CD4-positive, CD25-positive, alpha-beta regulatory T cell (primary cell): Measurements from ENCODE around the gene CYP4A11. TPM values are rescaled to one million over a fixed set of nuclear protein-coding genes. Genes with fewer than 3 reads are reported as not detected.
A peak's percentile ranks its signal among the peaks of the same experiment; 100 is the strongest.
"Not testable (repeated sequence)": the region's sequence is repeated elsewhere in the genome, so short reads cannot be mapped to it uniquely, and the experiment has no call there.

Source experiments
- ATAC-seq, 2 donors: fragments of 150-1000 bp; cut with Tn5 transposase; one replicate each; pipeline ENCODE4 v1.10.0; 2021; ENCODE audit warnings: low read depth in 2 of 2, moderate number of reproducible peaks in 2 of 2, moderate library complexity in 1 of 2
- DNase-seq, 3 donors: peaks; one replicate each; pipeline versions ENCODE4 v3.0.0 to v3.0.0-alpha.2; 2012 to 2022; ENCODE audit warnings: mixed read lengths in 1 of 3
- H3K27ac ChIP-seq: one replicate; pipeline ENCODE4 v1.7.0; 2013; ENCODE audit warnings: mild to moderate bottlenecking, low read length; ENCODE audit not compliant: insufficient read depth, poor library complexity, severe bottlenecking
- H3K27me3 ChIP-seq: one replicate; pipeline ENCODE4 v1.7.0; 2013; ENCODE audit warnings: low read length; ENCODE audit not compliant: control insufficient read depth, insufficient read depth
- H3K36me3 ChIP-seq: one replicate; pipeline ENCODE4 v1.7.0; 2013; ENCODE audit warnings: mild to moderate bottlenecking, low read length, moderate library complexity; ENCODE audit not compliant: control insufficient read depth, insufficient read depth
- H3K4me1 ChIP-seq: 2 replicates; pipeline ENCODE4 v1.7.0; 2013; ENCODE audit warnings: mild to moderate bottlenecking, low read length; ENCODE audit not compliant: insufficient read depth, control insufficient read depth, poor library complexity, severe bottlenecking
- H3K4me3 ChIP-seq: one replicate; pipeline ENCODE4 v1.7.0; 2013; ENCODE audit warnings: low read depth, mild to moderate bottlenecking, low read length, moderate library complexity
- H3K9me3 ChIP-seq, 2 experiments: 1 replicate in 1 of 2; 2 replicates in 1 of 2; pipeline ENCODE4 v1.7.0; 2013; ENCODE audit warnings: low read length in 2 of 2, mild to moderate bottlenecking in 1 of 2, moderate library complexity in 1 of 2; ENCODE audit not compliant: control insufficient read depth in 2 of 2
- H3K27ac Mint-ChIP-seq, 3 donors: one replicate each; pipeline ENCODE4 v1.8.0; 2020 to 2022; ENCODE audit warnings: mild to moderate bottlenecking in 3 of 3, mixed read lengths in 3 of 3, moderate library complexity in 2 of 3
- H3K27me3 Mint-ChIP-seq: one replicate; pipeline ENCODE4 v1.8.0; 2022; ENCODE audit warnings: mild to moderate bottlenecking, mixed read lengths
- H3K36me3 Mint-ChIP-seq: one replicate; pipeline ENCODE4 v1.8.0; 2020; ENCODE audit warnings: mixed read lengths
- H3K4me1 Mint-ChIP-seq, 4 donors: one replicate each; pipeline ENCODE4 v1.8.0; 2020 to 2022; ENCODE audit warnings: mixed read lengths in 4 of 4, mild to moderate bottlenecking in 1 of 4
- H3K4me3 Mint-ChIP-seq, 4 donors: one replicate each; pipeline ENCODE4 v1.8.0; 2020 to 2022; ENCODE audit warnings: mild to moderate bottlenecking in 4 of 4, mixed read lengths in 4 of 4, moderate library complexity in 3 of 4
- H3K9me3 Mint-ChIP-seq, 7 donors: one replicate each; pipeline ENCODE4 v1.8.0; 2020 to 2022; ENCODE audit warnings: mixed read lengths in 7 of 7, mild to moderate bottlenecking in 3 of 7, moderate library complexity in 2 of 7
- polyA plus RNA-seq, 4 donors: library from polyadenylated mRNA; unstranded; fragments of 300-500 nt; fragmentation: Illumina TruSeq; gene quantifications; one replicate each; pipeline ENCODE4 v1.2.3, GENCODE V29; 2021
- total RNA-seq: library from RNA; stranded (reverse); gene quantifications from one replicate; pipeline ENCODE4 v1.2.3, GENCODE V29; 2022

Gene CYP4A11
- total RNA-seq = not detected
- polyA plus RNA-seq = not detected

GRCh38 chr1:46941135-46941694 lies at the start of gene CYP4A11:
Gene CYP4A11, minus strand, starts transcription at chr1:46941476. Its CDS starts 43 bp downstream, at chr1:46941433.
- H3K9me3 Mint-ChIP-seq = peaks cover 0 to 2% (median 0%) of the 10 kb centered on the region in 7 donors
- H3K27ac ChIP-seq = no peak within 1 kb of the TSS
- no peak for ATAC-seq
- H3K4me1 Mint-ChIP-seq = no peaks in the 10 kb centered on the region
- no peak for DNase-seq
- no peaks in the 10 kb centered on the region for H3K9me3 ChIP-seq
- no peaks in the 10 kb centered on the region for H3K36me3 Mint-ChIP-seq
- no peak within 1 kb of the TSS for H3K4me3 ChIP-seq
- no peak within 1 kb of the TSS for H3K4me3 Mint-ChIP-seq
- H3K36me3 ChIP-seq = no peaks in the 10 kb centered on the region
- H3K27me3 ChIP-seq = no peaks in the 10 kb centered on the region
- no peak within 1 kb of the TSS for H3K27ac Mint-ChIP-seq
- no peaks in the 10 kb centered on the region for H3K27me3 Mint-ChIP-seq
- H3K4me1 ChIP-seq = no peaks in the 10 kb centered on the region

GRCh38 chr1:46990541-46990940 lies 49.3 kb upstream of the CYP4A11 start:
- DNase-seq, H3K4me3 ChIP-seq, ATAC-seq, H3K27me3 Mint-ChIP-seq, H3K4me1 Mint-ChIP-seq, H3K4me3 Mint-ChIP-seq, H3K27me3 ChIP-seq, H3K9me3 ChIP-seq, H3K27ac ChIP-seq, H3K36me3 Mint-ChIP-seq, H3K4me1 ChIP-seq, H3K9me3 Mint-ChIP-seq, H3K36me3 ChIP-seq: not testable (repeated sequence)
- H3K27ac Mint-ChIP-seq = peak overlapping the region in 1 of 3 donors; percentile 33

GRCh38 chr1:46983830-46984586 lies 42.7 kb upstream of the CYP4A11 start:
- no peaks in the 10 kb centered on the region for H3K9me3 ChIP-seq
- peaks cover 0 to 11% (median 4%) of the 10 kb centered on the region in 7 donors for H3K9me3 Mint-ChIP-seq
- no peak overlapping the region for H3K27ac Mint-ChIP-seq
- H3K36me3 ChIP-seq = no peaks in the 10 kb centered on the region
- H3K27me3 Mint-ChIP-seq = peaks cover 19% of the 10 kb centered on the region
- H3K4me1 ChIP-seq = no peaks in the 10 kb centered on the region
- no peaks in the 10 kb centered on the region for H3K4me1 Mint-ChIP-seq
- no peak for DNase-seq
- H3K36me3 Mint-ChIP-seq = no peaks in the 10 kb centered on the region
- ATAC-seq = no peak
- no peaks in the 10 kb centered on the region for H3K27me3 ChIP-seq
- no peak overlapping the region for H3K4me3 Mint-ChIP-seq
- no peak overlapping the region for H3K27ac ChIP-seq
- no peak overlapping the region for H3K4me3 ChIP-seq

GRCh38 chr1:46983166-46983829 lies 42.0 kb upstream of the CYP4A11 start:
- H3K9me3 ChIP-seq = no peaks in the 10 kb centered on the region
- Mint-ChIP-seq H3K4me3 (no peak overlapping the region), H3K27me3 (peaks cover 19% of the 10 kb centered on the region), H3K9me3 (peaks cover 0 to 11% (median 4%) of the 10 kb centered on the region in 7 donors), H3K36me3 (no peaks in the 10 kb centered on the region), H3K4me1 (no peaks in the 10 kb centered on the region), H3K27ac (no peak overlapping the region)
- no peak overlapping the region for H3K27ac ChIP-seq
- no peaks in the 10 kb centered on the region for H3K4me1 ChIP-seq
- no peaks in the 10 kb centered on the region for H3K36me3 ChIP-seq
- ATAC-seq (no peak), DNase-seq (no peak)
- no peak overlapping the region for H3K4me3 ChIP-seq
- H3K27me3 ChIP-seq = no peaks in the 10 kb centered on the region

- Histone ChIP-seq H3K36me3 (no peaks in the 10 kb centered on the region), H3K4me1 (no peaks in the 10 kb centered on the region), H3K4me3 (no peak overlapping the region), H3K9me3 (no peaks in the 10 kb centered on the region), H3K27ac (no peak overlapping the region), H3K27me3 (peaks cover 3% of the 10 kb centered on the region)
- Mint-ChIP-seq H3K4me1 (peaks cover 0 to 2% (median 0%) of the 10 kb centered on the region in 4 donors), H3K9me3 (no peaks in the 10 kb centered on the region), H3K4me3 (no peak overlapping the region), H3K27me3 (peaks cover 11% of the 10 kb centered on the region), H3K36me3 (no peaks in the 10 kb centered on the region), H3K27ac (no peak overlapping the region)
- no peak for DNase-seq
- ATAC-seq = no peak
Measured at GRCh38 chr1:46969014-46969619, 27.8 kb upstream of the CYP4A11 start.

GRCh38 chr1:46962272-46962671 lies 21.0 kb upstream of the CYP4A11 start:
- not testable (repeated sequence) for H3K9me3 Mint-ChIP-seq, H3K27ac Mint-ChIP-seq, H3K27ac ChIP-seq, H3K4me3 ChIP-seq, H3K9me3 ChIP-seq, H3K36me3 ChIP-seq, H3K27me3 ChIP-seq, H3K36me3 Mint-ChIP-seq, DNase-seq, H3K4me3 Mint-ChIP-seq, ATAC-seq, H3K4me1 ChIP-seq, H3K4me1 Mint-ChIP-seq, H3K27me3 Mint-ChIP-seq

GRCh38 chr1:46961066-46961758 lies 19.9 kb upstream of the CYP4A11 start:
- Histone ChIP-seq H3K27me3 (no peaks in the 10 kb centered on the region), H3K27ac (no peak overlapping the region)

More at GRCh38 chr1:46961066-46961758, 19.9 kb upstream of the CYP4A11 start:
- Histone ChIP-seq H3K9me3 (no peaks in the 10 kb centered on the region), H3K4me1 (no peaks in the 10 kb centered on the region), H3K4me3 (no peak overlapping the region), H3K36me3 (no peaks in the 10 kb centered on the region)
- no peaks in the 10 kb centered on the region for H3K4me1 Mint-ChIP-seq
- DNase-seq = no peak
- peaks cover 11% of the 10 kb centered on the region for H3K27me3 Mint-ChIP-seq
- ATAC-seq = no peak
- H3K9me3 Mint-ChIP-seq = peaks cover 0 to 1% (median 0%) of the 10 kb centered on the region in 7 donors
- no peaks in the 10 kb centered on the region for H3K36me3 Mint-ChIP-seq
- H3K4me3 Mint-ChIP-seq = no peak overlapping the region
- H3K27ac Mint-ChIP-seq = peak overlapping the region in 1 of 3 donors; percentile 88
